ENCODE results near the gene HSBP1L1.
A peak's percentile ranks its signal among the peaks of the same experiment; 100 is the strongest.

HSBP1L1 gene

GRCh38 chr18:79934311-79935097, 29.9 kb upstream of the HSBP1L1 start:
- H2BK5ac ChIP-seq (ENCODE audit: low read depth, low read length, poor library complexity): no peak overlapping the region
- H3K23ac ChIP-seq (ENCODE audit: low read length): no peak overlapping the region
- no peak overlapping the region for H3K9ac ChIP-seq (ENCODE audit: low read length)
- H3K27ac ChIP-seq (ENCODE audit: low read depth, low read length): no peak overlapping the region
- DNase-seq: no peak
- H2AK5ac ChIP-seq (ENCODE audit: low read length): no peak overlapping the region
- no peak overlapping the region for H2BK12ac ChIP-seq (ENCODE audit: low read length)
- no peak overlapping the region for H3K4ac ChIP-seq (ENCODE audit: low read depth, low read length)
- H4K8ac ChIP-seq (ENCODE audit: low read depth, low read length): no peak overlapping the region
- no peak overlapping the region for H2BK120ac ChIP-seq (ENCODE audit: insufficient read depth, low read length, poor library complexity)
- H3K4me2 ChIP-seq (ENCODE audit: low read length): no peak overlapping the region
- H3K4me3 ChIP-seq (ENCODE audit: low read depth, low read length): peak overlapping the region; percentile 53
- peaks cover 2% of the 10 kb centered on the region for H3K9me3 ChIP-seq (ENCODE audit: insufficient read depth, low read depth, low read length)
- H3K79me2 ChIP-seq (ENCODE audit: control insufficient read depth, insufficient read depth, low read length, poor library complexity): no peaks in the 10 kb centered on the region
- no peak overlapping the region for H4K12ac ChIP-seq (ENCODE audit: low read depth, low read length)
- no peaks in the 10 kb centered on the region for H3K79me1 ChIP-seq (ENCODE audit: low read length)
- H3K4me1 ChIP-seq (ENCODE audit: control insufficient read depth in 1 of 2, insufficient read depth in 2 of 2, low read length in 2 of 2): peaks cover 0 to 4% of the 10 kb centered on the region in 2 experiments
- H3K14ac ChIP-seq (ENCODE audit: low read length): no peak overlapping the region
- no peaks in the 10 kb centered on the region for H3K27me3 ChIP-seq (ENCODE audit: insufficient read depth, low read length)
- peaks cover 2 to 4% of the 10 kb centered on the region in 2 experiments for H3K36me3 ChIP-seq (ENCODE audit: control insufficient read depth in 1 of 2, insufficient read depth in 2 of 2, low read length in 2 of 2)
- no peak overlapping the region for H3K18ac ChIP-seq (ENCODE audit: low read length)
- no CpG with 5 or more reads among the region's 8 CpGs for WGBS (ENCODE audit: extremely low coverage, insufficient coverage, insufficient read length)
- H2AFZ ChIP-seq (ENCODE audit: insufficient read depth, low read length, poor library complexity): no peak overlapping the region
- H4K91ac ChIP-seq (ENCODE audit: low read depth, low read length): no peak overlapping the region

DNA sequence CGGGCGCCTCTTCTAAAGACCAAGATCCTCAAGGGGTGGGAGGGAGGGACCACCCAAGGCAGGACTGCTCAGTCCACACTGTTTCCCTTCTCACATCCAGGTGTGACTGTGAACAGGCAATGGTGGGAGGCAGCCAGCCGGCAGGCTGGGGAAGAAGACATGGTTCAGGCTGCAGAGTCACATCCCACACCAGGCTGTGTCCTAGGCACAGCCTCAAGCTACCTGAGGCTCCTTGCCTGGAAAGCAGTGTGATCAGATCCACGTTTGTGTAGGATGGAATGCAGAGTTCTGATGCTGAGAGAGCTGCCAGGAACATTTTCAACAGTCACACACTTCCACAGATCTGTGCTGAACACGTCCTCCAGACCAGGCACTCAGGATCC, 29.4 kb upstream of the HSBP1L1 start:
- Histone ChIP-seq H3K9me3 (ENCODE audit: insufficient read depth, low read depth, low read length) (peaks cover 2% of the 10 kb centered on the region), H2AK5ac (ENCODE audit: low read length) (no peak overlapping the region), H2AFZ (ENCODE audit: insufficient read depth, low read length, poor library complexity) (no peak overlapping the region), H3K4me1 (ENCODE audit: control insufficient read depth in 1 of 2, insufficient read depth in 2 of 2, low read length in 2 of 2) (peaks cover 0 to 4% of the 10 kb centered on the region in 2 experiments), H3K79me1 (ENCODE audit: low read length) (no peaks in the 10 kb centered on the region), H3K4me3 (ENCODE audit: low read depth, low read length) (no peak overlapping the region), H3K9ac (ENCODE audit: low read length) (no peak overlapping the region), H3K36me3 (ENCODE audit: control insufficient read depth in 1 of 2, insufficient read depth in 2 of 2, low read length in 2 of 2) (peaks cover 2 to 4% of the 10 kb centered on the region in 2 experiments), H3K18ac (ENCODE audit: low read length) (no peak overlapping the region), H4K91ac (ENCODE audit: low read depth, low read length) (no peak overlapping the region), H4K12ac (ENCODE audit: low read depth, low read length) (no peak overlapping the region), H3K4me2 (ENCODE audit: low read length) (no peak overlapping the region), H4K8ac (ENCODE audit: low read depth, low read length) (no peak overlapping the region), H3K27ac (ENCODE audit: low read depth, low read length) (no peak overlapping the region), H2BK12ac (ENCODE audit: low read length) (no peak overlapping the region), H3K23ac (ENCODE audit: low read length) (no peak overlapping the region), H3K79me2 (ENCODE audit: control insufficient read depth, insufficient read depth, low read length, poor library complexity) (no peaks in the 10 kb centered on the region), H3K14ac (ENCODE audit: low read length) (no peak overlapping the region), H3K4ac (ENCODE audit: low read depth, low read length) (no peak overlapping the region), H2BK5ac (ENCODE audit: low read depth, low read length, poor library complexity) (no peak overlapping the region), H2BK120ac (ENCODE audit: insufficient read depth, low read length, poor library complexity) (no peak overlapping the region), H3K27me3 (ENCODE audit: insufficient read depth, low read length) (no peaks in the 10 kb centered on the region)
- DNase-seq: no peak
- no CpG with 5 or more reads among the region's 5 CpGs for WGBS (ENCODE audit: extremely low coverage, insufficient coverage, insufficient read length)

DNA sequence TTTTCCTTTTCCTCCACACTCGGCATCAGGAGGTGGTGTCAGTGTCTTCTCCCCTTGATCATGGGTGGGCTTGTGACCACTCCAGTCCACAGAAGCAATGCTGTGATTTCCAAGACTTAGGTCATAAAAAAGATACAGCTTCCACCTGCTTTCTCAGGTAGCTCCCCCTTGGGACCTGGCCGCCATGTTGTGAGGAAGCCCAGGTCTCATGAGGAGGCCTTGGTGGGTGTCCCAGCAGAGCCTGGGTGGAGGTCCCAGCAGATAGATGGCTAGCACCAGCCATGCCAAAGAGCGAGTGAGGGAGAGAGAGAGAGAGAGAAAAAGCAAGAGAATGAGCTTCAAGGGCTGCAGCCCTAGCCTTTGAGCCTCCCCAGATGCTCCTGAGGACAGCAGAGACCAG, 28.9 kb upstream of the HSBP1L1 start:
- H2AK5ac ChIP-seq (ENCODE audit: low read length): no peak overlapping the region
- H3K36me3 ChIP-seq (ENCODE audit: control insufficient read depth in 1 of 2, insufficient read depth in 2 of 2, low read length in 2 of 2): peaks cover 2 to 4% of the 10 kb centered on the region in 2 experiments
- no peak overlapping the region for H3K27ac ChIP-seq (ENCODE audit: low read depth, low read length)
- H3K9ac ChIP-seq (ENCODE audit: low read length): no peak overlapping the region
- H4K8ac ChIP-seq (ENCODE audit: low read depth, low read length): no peak overlapping the region
- WGBS (ENCODE audit: extremely low coverage, insufficient coverage, insufficient read length): no CpG with 5 or more reads among the region's 3 CpGs
- H4K91ac ChIP-seq (ENCODE audit: low read depth, low read length): no peak overlapping the region
- H3K9me3 ChIP-seq (ENCODE audit: insufficient read depth, low read depth, low read length): peaks cover 2% of the 10 kb centered on the region
- no peak overlapping the region for H3K4me3 ChIP-seq (ENCODE audit: low read depth, low read length)
- no peak overlapping the region for H3K14ac ChIP-seq (ENCODE audit: low read length)
- H3K23ac ChIP-seq (ENCODE audit: low read length): no peak overlapping the region
- no peak overlapping the region for H3K4ac ChIP-seq (ENCODE audit: low read depth, low read length)
- no peak overlapping the region for H2AFZ ChIP-seq (ENCODE audit: insufficient read depth, low read length, poor library complexity)
- no peak for DNase-seq
- no peaks in the 10 kb centered on the region for H3K79me2 ChIP-seq (ENCODE audit: control insufficient read depth, insufficient read depth, low read length, poor library complexity)
- H2BK120ac ChIP-seq (ENCODE audit: insufficient read depth, low read length, poor library complexity): no peak overlapping the region
- no peak overlapping the region for H3K18ac ChIP-seq (ENCODE audit: low read length)
- H3K27me3 ChIP-seq (ENCODE audit: insufficient read depth, low read length): no peaks in the 10 kb centered on the region
- H3K79me1 ChIP-seq (ENCODE audit: low read length): no peaks in the 10 kb centered on the region
- H3K4me1 ChIP-seq (ENCODE audit: control insufficient read depth in 1 of 2, insufficient read depth in 2 of 2, low read length in 2 of 2): peaks cover 0 to 4% of the 10 kb centered on the region in 2 experiments
- no peak overlapping the region for H4K12ac ChIP-seq (ENCODE audit: low read depth, low read length)
- H2BK12ac ChIP-seq (ENCODE audit: low read length): no peak overlapping the region
- no peak overlapping the region for H2BK5ac ChIP-seq (ENCODE audit: low read depth, low read length, poor library complexity)
- no peak overlapping the region for H3K4me2 ChIP-seq (ENCODE audit: low read length)

GRCh38 chr18:79935925-79936324, 28.5 kb upstream of the HSBP1L1 start:
- H3K27ac ChIP-seq (ENCODE audit: low read depth, low read length): no peak overlapping the region
- H3K9ac ChIP-seq (ENCODE audit: low read length): no peak overlapping the region
- H4K12ac ChIP-seq (ENCODE audit: low read depth, low read length): no peak overlapping the region
- no peak overlapping the region for H2AK5ac ChIP-seq (ENCODE audit: low read length)
- no peaks in the 10 kb centered on the region for H3K79me1 ChIP-seq (ENCODE audit: low read length)
- peaks cover 2% of the 10 kb centered on the region for H3K9me3 ChIP-seq (ENCODE audit: insufficient read depth, low read depth, low read length)
- no peaks in the 10 kb centered on the region for H3K27me3 ChIP-seq (ENCODE audit: insufficient read depth, low read length)
- H3K4me3 ChIP-seq (ENCODE audit: low read depth, low read length): no peak overlapping the region
- H2BK120ac ChIP-seq (ENCODE audit: insufficient read depth, low read length, poor library complexity): no peak overlapping the region
- H3K36me3 ChIP-seq (ENCODE audit: control insufficient read depth in 1 of 2, insufficient read depth in 2 of 2, low read length in 2 of 2): peaks cover 2 to 4% of the 10 kb centered on the region in 2 experiments
- WGBS (ENCODE audit: extremely low coverage, insufficient coverage, insufficient read length): no CpG with 5 or more reads among the region's 6 CpGs
- DNase-seq: no peak
- no peak overlapping the region for H2BK12ac ChIP-seq (ENCODE audit: low read length)
- H3K4ac ChIP-seq (ENCODE audit: low read depth, low read length): no peak overlapping the region
- no peaks in the 10 kb centered on the region for H3K79me2 ChIP-seq (ENCODE audit: control insufficient read depth, insufficient read depth, low read length, poor library complexity)
- H3K14ac ChIP-seq (ENCODE audit: low read length): no peak overlapping the region
- H3K4me2 ChIP-seq (ENCODE audit: low read length): no peak overlapping the region
- no peak overlapping the region for H3K23ac ChIP-seq (ENCODE audit: low read length)
- peaks cover 0 to 4% of the 10 kb centered on the region in 2 experiments for H3K4me1 ChIP-seq (ENCODE audit: control insufficient read depth in 1 of 2, insufficient read depth in 2 of 2, low read length in 2 of 2)
- no peak overlapping the region for H2AFZ ChIP-seq (ENCODE audit: insufficient read depth, low read length, poor library complexity)
- no peak overlapping the region for H4K8ac ChIP-seq (ENCODE audit: low read depth, low read length)
- H2BK5ac ChIP-seq (ENCODE audit: low read depth, low read length, poor library complexity): no peak overlapping the region
- no peak overlapping the region for H3K18ac ChIP-seq (ENCODE audit: low read length)
- no peak overlapping the region for H4K91ac ChIP-seq (ENCODE audit: low read depth, low read length)

Data from trophoblast cell (in vitro differentiated cells and primary cell).